ENCODE measurements around the gene BCAM. TPM values are rescaled to one million over a fixed set of nuclear protein-coding genes. Genes with fewer than 3 reads are reported as not detected.

Gene BCAM
- total and polyA plus RNA-seq, 7 donors, result 12.5 to 44.9 (median 20.0) TPM

- no peaks in the 10 kb centered on the region for H3K27me3 ChIP-seq (ENCODE audit: insufficient read depth in 3 of 3, low read length in 2 of 3)
- no peak for DNase-seq
- H3K27ac ChIP-seq, result no peak overlapping the region
- 69 to 79% (median 70%) methylated on average over 8 to 10 of the region's 10 CpGs for WGBS, 3 donors
- no peaks in the 10 kb centered on the region for H3K9me3 ChIP-seq
- H3K4me3 ChIP-seq, result no peak overlapping the region
- ATAC-seq, result peak in 1 of 4 donors; percentile 12
- no peaks in the 10 kb centered on the region for H3K36me3 ChIP-seq (ENCODE audit: insufficient read depth in 1 of 2, low read depth in 1 of 2)
- intact Hi-C loops (cut with DNase I), result loop anchor here in 1 of 2 donors (1.0 kb wide), 1 partner anchor 45 kb away; no protein-coding TSS in a partner anchor
- no peak for TF ChIP-seq CTCF (IDR thresholded peaks at IDR 0.05)
- H3K4me1 ChIP-seq, result peaks cover 14% of the 10 kb centered on the region
Measured at GRCh38 chr19:44799627-44800346, 9.1 kb upstream of the BCAM start.

DNA sequence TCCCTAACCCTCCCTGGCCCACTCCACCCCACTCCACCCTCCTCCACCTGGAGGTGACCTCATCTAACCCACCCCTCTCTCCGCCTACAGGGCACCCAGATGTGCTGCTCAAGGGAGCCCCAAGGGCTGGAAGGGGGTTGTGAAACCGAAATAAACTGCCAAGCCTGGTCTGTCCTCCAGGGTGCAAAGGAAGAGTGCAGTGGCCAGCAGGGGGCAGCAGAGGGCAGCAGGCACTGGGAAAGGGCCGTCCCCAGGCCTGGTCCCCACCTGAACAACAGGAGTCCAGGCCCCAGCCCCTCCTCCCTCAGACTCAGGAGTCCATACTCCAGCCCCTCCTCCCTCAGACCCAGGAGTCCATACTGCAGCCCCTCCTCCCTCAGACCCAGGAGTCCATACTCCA lies 8.4 kb upstream of the BCAM start:
- TF ChIP-seq CTCF (IDR thresholded peaks at IDR 0.05), result peak; percentile 92
- H3K27ac ChIP-seq, result no peak overlapping the region
- H3K9me3 ChIP-seq, result no peaks in the 10 kb centered on the region
- DNase-seq (peak; percentile 86 to 92), ATAC-seq (peak; percentile 89 to 94 (median 92))
- peaks cover 14% of the 10 kb centered on the region for H3K4me1 ChIP-seq
- no peak overlapping the region for H3K4me3 ChIP-seq
- intact Hi-C loops (cut with DNase I), result loop anchor here in 1 of 2 donors (1.0 kb wide), 1 partner anchor 44 kb away; no protein-coding TSS in a partner anchor
- WGBS, 3 donors, result 6 to 11% (median 8%) methylated on average over 3 of the region's 3 CpGs
- no peaks in the 10 kb centered on the region for H3K36me3 ChIP-seq (ENCODE audit: insufficient read depth in 1 of 2, low read depth in 1 of 2)
- no peaks in the 10 kb centered on the region for H3K27me3 ChIP-seq (ENCODE audit: insufficient read depth in 3 of 3, low read length in 2 of 3)

GRCh38 chr19:44803442-44804428 lies 5.2 kb upstream of the BCAM start:
- DNase-seq, result no peak
- Histone ChIP-seq H3K4me1 (peaks cover 15% of the 10 kb centered on the region), H3K36me3 (ENCODE audit: insufficient read depth in 1 of 2, low read depth in 1 of 2) (no peaks in the 10 kb centered on the region), H3K4me3 (no peak overlapping the region), H3K9me3 (no peaks in the 10 kb centered on the region), H3K27ac (no peak overlapping the region), H3K27me3 (ENCODE audit: insufficient read depth in 3 of 3, low read length in 2 of 3) (no peaks in the 10 kb centered on the region)
- no peak for TF ChIP-seq CTCF (IDR thresholded peaks at IDR 0.05)
- WGBS, 3 donors, result 57 to 61% (median 60%) methylated on average over 13 of the region's 13 CpGs
- intact Hi-C loops (cut with DNase I), result no loop called here
- ATAC-seq, result peak in 2 of 4 donors; percentile 41 to 61

GRCh38 chr19:44806291-44806690 lies 2.6 kb upstream of the BCAM start:
- no peak for DNase-seq
- no peak overlapping the region for H3K27ac ChIP-seq
- no peaks in the 10 kb centered on the region for H3K36me3 ChIP-seq (ENCODE audit: insufficient read depth in 1 of 2, low read depth in 1 of 2)
- no peaks in the 10 kb centered on the region for H3K27me3 ChIP-seq (ENCODE audit: insufficient read depth in 3 of 3, low read length in 2 of 3)
- H3K4me1 ChIP-seq, result peaks cover 24% of the 10 kb centered on the region
- no peak overlapping the region for H3K4me3 ChIP-seq
- ATAC-seq, result no peak
- intact Hi-C loops (cut with DNase I), result loop anchor here in 1 of 2 donors (5.0 kb wide), 1 partner anchor 36 kb away; no protein-coding TSS in a partner anchor
- 84 to 88% (median 85%) methylated on average over 7 of the region's 7 CpGs for WGBS, 3 donors
- no peak for TF ChIP-seq CTCF (IDR thresholded peaks at IDR 0.05)
- H3K9me3 ChIP-seq, result no peaks in the 10 kb centered on the region
